Measurements from ENCODE around the gene GAL3ST3. TPM values are rescaled to one million over a fixed set of nuclear protein-coding genes. Genes with fewer than 3 reads are reported as not detected.
"Not testable (repeated sequence)": the region's sequence is repeated elsewhere in the genome, so short reads cannot be mapped to it uniquely, and the experiment has no call there.

Gene GAL3ST3
- total RNA-seq, 2 experiments from 2014 or later: not detected

GRCh38 chr11:66012371-66012945, 36.5 kb downstream of the GAL3ST3 start:
- H3K4me2 ChIP-seq (ENCODE audit: low read length): no peak overlapping the region
- POLR2A ChIA-PET: no interaction called here
- BruUV-seq (replicated peaks): no TSS peak

GRCh38 chr11:66011785-66012303, 37.1 kb downstream of the GAL3ST3 start, which contains the start of gene CST6:
TSS of gene CST6 (plus strand) at chr11:66012008. CDS start at chr11:66012045, 37 bp downstream.
- intact Hi-C loops (cut with micrococcal nuclease; ENCODE audit: unreplicated experiment): no loop called here
- no peak for DNase-seq (ENCODE audit: low spot score)
- Histone ChIP-seq H2AFZ (ENCODE audit: low read length) (no peak within 1 kb of the TSS), H3K36me3 (ENCODE audit: insufficient read depth, low read length) (no peaks in the 10 kb centered on the region), H3K27ac (ENCODE audit: low read depth, low read length, poor library complexity, severe bottlenecking) (no peak within 1 kb of the TSS), H3K4me1 (ENCODE audit: insufficient read depth, low read length, poor library complexity, severe bottlenecking) (no peaks in the 10 kb centered on the region), H3K9me2 (ENCODE audit: insufficient read depth, low read length) (no peaks in the 10 kb centered on the region), H4K20me1 (ENCODE audit: insufficient read depth, low read length) (no peaks in the 10 kb centered on the region), H3K4me2 (ENCODE audit: low read length) (no peak within 1 kb of the TSS), H3K4me3 (ENCODE audit: low read depth, low read length, poor library complexity, severe bottlenecking) (no peak within 1 kb of the TSS), H3K79me2 (ENCODE audit: insufficient read depth, low read depth, low read length) (no peaks in the 10 kb centered on the region), H3K9me3 (ENCODE audit: low read length) (no peaks in the 10 kb centered on the region)
- BruUV-seq (replicated peaks): no TSS peak
- CTCF ChIA-PET (ENCODE audit: unreplicated experiment): interaction anchor here (0.6 kb wide), 1 partner anchor 367 kb away, joined by 10 read pairs; no protein-coding TSS in a partner anchor
- POLR2A ChIA-PET: no interaction called here
- TF ChIP-seq CTCF (conservative IDR thresholded peaks at IDR 0.05; ENCODE audit: low read length) (no peak), EZH2phosphoT487 (IDR thresholded peaks at IDR 0.05; ENCODE audit: borderline replicate concordance, low read depth, low read length) (no peak)

More at GRCh38 chr11:66012371-66012945, 36.5 kb downstream of the GAL3ST3 start:
- no peak for DNase-seq (ENCODE audit: low spot score)
- Histone ChIP-seq H2AFZ (ENCODE audit: low read length) (no peak overlapping the region), H3K4me1 (ENCODE audit: insufficient read depth, low read length, poor library complexity, severe bottlenecking) (no peaks in the 10 kb centered on the region), H3K36me3 (ENCODE audit: insufficient read depth, low read length) (no peaks in the 10 kb centered on the region), H3K4me3 (ENCODE audit: low read depth, low read length, poor library complexity, severe bottlenecking) (no peak overlapping the region), H3K9me2 (ENCODE audit: insufficient read depth, low read length) (no peaks in the 10 kb centered on the region), H3K79me2 (ENCODE audit: insufficient read depth, low read depth, low read length) (no peaks in the 10 kb centered on the region), H3K27ac (ENCODE audit: low read depth, low read length, poor library complexity, severe bottlenecking) (no peak overlapping the region), H3K9me3 (ENCODE audit: low read length) (no peaks in the 10 kb centered on the region), H4K20me1 (ENCODE audit: insufficient read depth, low read length) (no peaks in the 10 kb centered on the region)
- CTCF ChIA-PET (ENCODE audit: unreplicated experiment): no interaction called here
- intact Hi-C loops (cut with micrococcal nuclease; ENCODE audit: unreplicated experiment): no loop called here
- TF ChIP-seq EZH2phosphoT487 (IDR thresholded peaks at IDR 0.05; ENCODE audit: borderline replicate concordance, low read depth, low read length) (no peak), CTCF (conservative IDR thresholded peaks at IDR 0.05; ENCODE audit: low read length) (no peak)

- Histone ChIP-seq H3K27ac (ENCODE audit: low read depth, low read length, poor library complexity, severe bottlenecking) (no peak overlapping the region), H3K4me1 (ENCODE audit: insufficient read depth, low read length, poor library complexity, severe bottlenecking) (no peaks in the 10 kb centered on the region), H3K4me3 (ENCODE audit: low read depth, low read length, poor library complexity, severe bottlenecking) (no peak overlapping the region), H3K79me2 (ENCODE audit: insufficient read depth, low read depth, low read length) (no peaks in the 10 kb centered on the region), H4K20me1 (ENCODE audit: insufficient read depth, low read length) (no peaks in the 10 kb centered on the region), H2AFZ (ENCODE audit: low read length) (no peak overlapping the region), H3K36me3 (ENCODE audit: insufficient read depth, low read length) (peaks cover 2% of the 10 kb centered on the region; the same call in 1 of the 2 replicates), H3K4me2 (ENCODE audit: low read length) (no peak overlapping the region), H3K9me2 (ENCODE audit: insufficient read depth, low read length) (no peaks in the 10 kb centered on the region), H3K9me3 (ENCODE audit: low read length) (no peaks in the 10 kb centered on the region)
- ChIA-PET POLR2A (no interaction called here), CTCF (ENCODE audit: unreplicated experiment) (interaction anchor here (0.6 kb wide), 1 partner anchor 366 kb away, joined by 10 read pairs; no protein-coding TSS in a partner anchor)
- no TSS peak for BruUV-seq (replicated peaks)
- no peak for DNase-seq (ENCODE audit: low spot score)
- TF ChIP-seq EZH2phosphoT487 (IDR thresholded peaks at IDR 0.05; ENCODE audit: borderline replicate concordance, low read depth, low read length) (no peak), CTCF (conservative IDR thresholded peaks at IDR 0.05; ENCODE audit: low read length) (no peak)
- intact Hi-C loops (cut with micrococcal nuclease; ENCODE audit: unreplicated experiment): no loop called here
These were observed 37.6 kb downstream of the GAL3ST3 start for GRCh38 chr11:66011239-66011784.

- DNase-seq (ENCODE audit: low spot score): not testable (repeated sequence)
These were observed 38.9 kb downstream of the GAL3ST3 start for GRCh38 chr11:66010036-66010435.

More at GRCh38 chr11:66010036-66010435, 38.9 kb downstream of the GAL3ST3 start:
- H3K4me1 ChIP-seq (ENCODE audit: insufficient read depth, low read length, poor library complexity, severe bottlenecking); H4K20me1 ChIP-seq (ENCODE audit: insufficient read depth, low read length); H3K9me2 ChIP-seq (ENCODE audit: insufficient read depth, low read length); H3K4me2 ChIP-seq (ENCODE audit: low read length); H3K27ac ChIP-seq (ENCODE audit: low read depth, low read length, poor library complexity, severe bottlenecking); intact Hi-C loops (cut with micrococcal nuclease; ENCODE audit: unreplicated experiment); H2AFZ ChIP-seq (ENCODE audit: low read length); H3K9me3 ChIP-seq (ENCODE audit: low read length); BruUV-seq (replicated peaks); H3K4me3 ChIP-seq (ENCODE audit: low read depth, low read length, poor library complexity, severe bottlenecking); POLR2A ChIA-PET; CTCF ChIA-PET (ENCODE audit: unreplicated experiment); H3K79me2 ChIP-seq (ENCODE audit: insufficient read depth, low read depth, low read length): not testable (repeated sequence)
- peaks cover 15% of the 10 kb centered on the region for H3K36me3 ChIP-seq (ENCODE audit: insufficient read depth, low read length)
